ENCODE measurements around the gene KIAA1671.

DNA sequence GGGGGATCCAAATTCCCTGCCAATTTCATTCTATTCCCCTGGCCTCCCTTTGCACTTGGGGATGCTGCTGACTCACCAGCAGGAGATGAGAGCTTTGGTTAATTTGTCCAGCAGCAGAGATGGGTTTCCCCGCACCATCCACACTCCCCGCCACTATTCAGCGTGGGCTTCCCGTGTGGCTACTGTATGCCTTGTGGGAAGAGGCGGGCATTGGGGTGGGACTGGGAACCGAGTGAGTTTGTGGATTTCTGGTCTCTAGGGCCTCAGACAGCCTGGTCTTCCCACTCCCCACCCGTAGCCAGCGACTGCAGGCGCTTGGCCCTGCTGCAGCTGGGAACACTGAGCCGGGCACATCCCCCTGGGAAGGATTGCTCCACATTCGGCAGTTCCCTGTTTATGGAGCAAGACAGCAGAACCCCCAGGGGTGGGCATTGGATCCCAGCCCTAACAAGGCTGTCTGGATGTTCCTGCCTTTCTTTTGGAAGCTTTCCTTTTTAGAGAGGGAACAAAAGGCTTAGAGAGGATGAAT lies 23.4 kb downstream of the KIAA1671 start:
- TF ChIP-seq, protein P1, sequence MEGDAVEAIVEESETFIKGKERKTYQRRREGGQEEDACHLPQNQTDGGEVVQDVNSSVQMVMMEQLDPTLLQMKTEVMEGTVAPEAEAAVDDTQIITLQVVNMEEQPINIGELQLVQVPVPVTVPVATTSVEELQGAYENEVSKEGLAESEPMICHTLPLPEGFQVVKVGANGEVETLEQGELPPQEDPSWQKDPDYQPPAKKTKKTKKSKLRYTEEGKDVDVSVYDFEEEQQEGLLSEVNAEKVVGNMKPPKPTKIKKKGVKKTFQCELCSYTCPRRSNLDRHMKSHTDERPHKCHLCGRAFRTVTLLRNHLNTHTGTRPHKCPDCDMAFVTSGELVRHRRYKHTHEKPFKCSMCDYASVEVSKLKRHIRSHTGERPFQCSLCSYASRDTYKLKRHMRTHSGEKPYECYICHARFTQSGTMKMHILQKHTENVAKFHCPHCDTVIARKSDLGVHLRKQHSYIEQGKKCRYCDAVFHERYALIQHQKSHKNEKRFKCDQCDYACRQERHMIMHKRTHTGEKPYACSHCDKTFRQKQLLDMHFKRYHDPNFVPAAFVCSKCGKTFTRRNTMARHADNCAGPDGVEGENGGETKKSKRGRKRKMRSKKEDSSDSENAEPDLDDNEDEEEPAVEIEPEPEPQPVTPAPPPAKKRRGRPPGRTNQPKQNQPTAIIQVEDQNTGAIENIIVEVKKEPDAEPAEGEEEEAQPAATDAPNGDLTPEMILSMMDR (IDR thresholded peaks at IDR 0.05), result no peak
- TF ChIP-seq POLR2AphosphoS5 (IDR thresholded peaks at IDR 0.05), result no peak
- no peak for TF ChIP-seq POLR2A (IDR thresholded peaks at IDR 0.05)
